ENCODE results near the gene KNSTRN. TPM values are rescaled to one million over a fixed set of nuclear protein-coding genes. Genes with fewer than 3 reads are reported as not detected.

Gene KNSTRN
- total and polyA plus RNA-seq, 2 donors (not counting 3 experiments of a cell fraction or from before 2014, with no cell fraction given) = 24.4 to 61.4 TPM

DNA sequence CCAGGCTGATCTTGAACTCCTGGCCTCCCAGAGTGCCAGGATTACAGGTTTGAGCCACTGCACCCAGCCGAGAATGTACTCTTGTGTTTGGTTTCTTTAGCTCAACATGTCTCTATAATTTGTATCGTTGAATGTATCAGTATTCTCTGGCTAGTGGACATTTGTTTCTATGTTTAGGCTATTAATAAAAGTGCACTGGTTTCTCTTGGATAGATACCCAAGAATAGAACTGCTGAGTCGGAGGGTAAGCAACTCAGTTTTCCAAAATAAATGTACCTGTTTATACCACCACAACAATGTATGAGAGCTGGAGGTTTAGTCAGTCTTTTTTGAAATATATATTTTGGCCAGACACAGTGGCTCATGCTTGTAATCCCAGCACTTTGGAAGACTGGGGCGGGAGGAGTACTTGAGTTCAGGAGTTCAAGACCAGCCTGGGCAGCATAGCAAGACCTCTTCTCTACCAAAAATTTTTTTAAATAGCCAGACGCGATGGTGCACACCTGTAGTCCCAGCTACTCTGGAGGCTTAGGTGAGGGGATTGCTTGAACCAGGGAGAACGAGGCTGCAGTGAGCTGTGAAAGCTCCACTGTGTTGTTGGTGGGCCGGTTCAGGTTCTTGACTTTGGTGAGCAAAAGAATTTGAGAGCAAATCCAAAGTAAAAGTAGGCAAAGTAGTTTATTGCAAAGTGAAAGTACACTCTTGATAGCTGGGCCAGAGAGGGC, 15.3 kb downstream of the KNSTRN start:
- ChIA-PET POLR2A (interaction anchor here (0.6 kb wide), 1 partner anchor 73 kb away, joined by 3 read pairs; no protein-coding TSS in a partner anchor), CTCF (interaction anchor here (1.0 to 2.2 kb wide), 7 partner anchors 11 to 60 kb away, joined by 3 to 6 read pairs (median 4); no protein-coding TSS in a partner anchor)
- no peak overlapping the region for H2AFZ ChIP-seq (ENCODE audit: low read depth, low read length)
- peaks cover 6 to 7% of the 10 kb centered on the region in 2 experiments for H3K36me3 ChIP-seq (ENCODE audit: control insufficient read depth in 2 of 2, extremely low read depth in 1 of 2, insufficient read depth in 2 of 2, low read length in 2 of 2)
- no peak for FAIRE-seq
- H3K4me1 ChIP-seq (ENCODE audit: control insufficient read depth, extremely low read depth, insufficient read depth, low read length) = no peaks in the 10 kb centered on the region
- no peaks in the 10 kb centered on the region for H4K20me1 ChIP-seq (replicated peaks; ENCODE audit: control insufficient read depth, extremely low read depth, insufficient read depth, low read length)
- H3K4me3 ChIP-seq (replicated peaks in 1 of 3; ENCODE audit: insufficient read depth in 1 of 3, low read depth in 1 of 3, low read length in 3 of 3) = no peak overlapping the region
- H3K27ac ChIP-seq (ENCODE audit: insufficient read depth, low read depth, low read length) = no peak overlapping the region
- BruUV-seq (replicated peaks) = no TSS peak
- no peak overlapping the region for H3K4me2 ChIP-seq (ENCODE audit: insufficient read depth, low read length)
- H3K9ac ChIP-seq (replicated peaks; ENCODE audit: extremely low read depth, insufficient read depth, low read length) = no peak overlapping the region
- H3K79me2 ChIP-seq (ENCODE audit: control insufficient read depth, insufficient read depth, low read length) = no peaks in the 10 kb centered on the region
- no peaks in the 10 kb centered on the region for H3K9me3 ChIP-seq (replicated peaks; ENCODE audit: control insufficient read depth, insufficient read depth, low read length)
- no peaks in the 10 kb centered on the region for H3K27me3 ChIP-seq (ENCODE audit: control insufficient read depth in 2 of 2, insufficient read depth in 2 of 2, low read length in 2 of 2)
- intact Hi-C loops (cut with micrococcal nuclease) = no loop called here
- dilution Hi-C loops (cut with MboI; ENCODE audit: extremely low pct_ligation_motif_present, low sequenced_read_pairs) = no loop called here
- TF ChIP-seq POLR2AphosphoS5 (IDR thresholded peaks at IDR 0.05; ENCODE audit: insufficient read depth, low read depth, low read length) (no peak), GATA2 (IDR thresholded peaks at IDR 0.05; ENCODE audit: insufficient read depth, insufficient read length, low read depth, low read length) (no peak), MYC (IDR thresholded peaks at IDR 0.05; ENCODE audit: low read depth, low read length) (no peak), JUN (IDR thresholded peaks at IDR 0.05; ENCODE audit: borderline replicate concordance, insufficient read depth, insufficient read length, low read depth) (no peak), EZH2 (IDR thresholded peaks at IDR 0.05; ENCODE audit: borderline replicate concordance, low read depth, low read length, severe bottlenecking) (no peak), POLR2A (IDR thresholded peaks at IDR 0.05; ENCODE audit: low read depth, low read length) (no peak)
- H3K9me1 ChIP-seq (replicated peaks; ENCODE audit: control insufficient read depth, extremely low read depth, insufficient read depth, low read length) = no peaks in the 10 kb centered on the region
- DNase-seq (ENCODE audit: low read depth, low spot score) = no peak

DNA sequence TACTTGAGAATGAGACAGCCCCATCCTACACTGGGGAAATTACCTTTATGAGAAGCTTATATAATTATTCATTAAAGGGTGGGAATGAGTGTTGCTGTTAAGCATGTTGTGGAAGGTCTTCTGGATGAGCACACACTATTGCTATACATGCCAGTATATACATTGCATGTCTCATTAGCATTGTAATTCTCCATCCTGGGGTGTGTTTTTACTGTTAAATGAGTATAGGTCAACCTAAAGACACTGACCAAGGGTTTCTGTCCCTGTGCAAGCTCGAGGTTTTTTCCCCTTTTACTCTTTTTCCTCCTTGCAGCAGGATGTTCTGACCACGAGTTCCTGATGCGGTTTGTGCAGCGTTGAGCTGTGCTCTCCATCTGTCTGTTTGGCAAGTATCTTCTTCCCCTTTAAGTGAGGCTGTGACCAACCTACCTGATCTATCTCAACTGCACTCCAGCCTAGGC, 15.9 kb downstream of the KNSTRN start:
- Histone ChIP-seq H3K9me1 (replicated peaks; ENCODE audit: control insufficient read depth, extremely low read depth, insufficient read depth, low read length) (no peaks in the 10 kb centered on the region), H3K27ac (ENCODE audit: insufficient read depth, low read depth, low read length) (no peak overlapping the region), H3K36me3 (ENCODE audit: control insufficient read depth in 2 of 2, extremely low read depth in 1 of 2, insufficient read depth in 2 of 2, low read length in 2 of 2) (peaks cover 5% of the 10 kb centered on the region in 2 experiments), H3K4me2 (ENCODE audit: insufficient read depth, low read length) (no peak overlapping the region), H2AFZ (ENCODE audit: low read depth, low read length) (no peak overlapping the region), H3K9me3 (replicated peaks; ENCODE audit: control insufficient read depth, insufficient read depth, low read length) (no peaks in the 10 kb centered on the region), H3K9ac (replicated peaks; ENCODE audit: extremely low read depth, insufficient read depth, low read length) (no peak overlapping the region), H4K20me1 (replicated peaks; ENCODE audit: control insufficient read depth, extremely low read depth, insufficient read depth, low read length) (no peaks in the 10 kb centered on the region), H3K79me2 (ENCODE audit: control insufficient read depth, insufficient read depth, low read length) (no peaks in the 10 kb centered on the region), H3K4me1 (ENCODE audit: control insufficient read depth, extremely low read depth, insufficient read depth, low read length) (no peaks in the 10 kb centered on the region), H3K4me3 (replicated peaks in 1 of 3; ENCODE audit: insufficient read depth in 1 of 3, low read depth in 1 of 3, low read length in 3 of 3) (no peak overlapping the region), H3K27me3 (ENCODE audit: control insufficient read depth in 2 of 2, insufficient read depth in 2 of 2, low read length in 2 of 2) (no peaks in the 10 kb centered on the region)
- TF ChIP-seq MYC (IDR thresholded peaks at IDR 0.05; ENCODE audit: low read depth, low read length) = no peak
- TF ChIP-seq MAX (IDR thresholded peaks at IDR 0.05; ENCODE audit: insufficient read depth, insufficient read length) = no peak
- TF ChIP-seq FOS (IDR thresholded peaks at IDR 0.05; ENCODE audit: borderline replicate concordance, insufficient read depth, low read length) = no peak
- no peak for TF ChIP-seq POLR2AphosphoS5 (IDR thresholded peaks at IDR 0.05; ENCODE audit: insufficient read depth, low read depth, low read length)
- TF ChIP-seq POLR2A (IDR thresholded peaks at IDR 0.05; ENCODE audit: low read depth, low read length) = no peak
- TF ChIP-seq GATA2 (IDR thresholded peaks at IDR 0.05; ENCODE audit: insufficient read depth, insufficient read length, low read depth, low read length) = no peak
- TF ChIP-seq, protein P1, sequence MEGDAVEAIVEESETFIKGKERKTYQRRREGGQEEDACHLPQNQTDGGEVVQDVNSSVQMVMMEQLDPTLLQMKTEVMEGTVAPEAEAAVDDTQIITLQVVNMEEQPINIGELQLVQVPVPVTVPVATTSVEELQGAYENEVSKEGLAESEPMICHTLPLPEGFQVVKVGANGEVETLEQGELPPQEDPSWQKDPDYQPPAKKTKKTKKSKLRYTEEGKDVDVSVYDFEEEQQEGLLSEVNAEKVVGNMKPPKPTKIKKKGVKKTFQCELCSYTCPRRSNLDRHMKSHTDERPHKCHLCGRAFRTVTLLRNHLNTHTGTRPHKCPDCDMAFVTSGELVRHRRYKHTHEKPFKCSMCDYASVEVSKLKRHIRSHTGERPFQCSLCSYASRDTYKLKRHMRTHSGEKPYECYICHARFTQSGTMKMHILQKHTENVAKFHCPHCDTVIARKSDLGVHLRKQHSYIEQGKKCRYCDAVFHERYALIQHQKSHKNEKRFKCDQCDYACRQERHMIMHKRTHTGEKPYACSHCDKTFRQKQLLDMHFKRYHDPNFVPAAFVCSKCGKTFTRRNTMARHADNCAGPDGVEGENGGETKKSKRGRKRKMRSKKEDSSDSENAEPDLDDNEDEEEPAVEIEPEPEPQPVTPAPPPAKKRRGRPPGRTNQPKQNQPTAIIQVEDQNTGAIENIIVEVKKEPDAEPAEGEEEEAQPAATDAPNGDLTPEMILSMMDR (IDR thresholded peaks at IDR 0.05; ENCODE audit: extremely low read depth in 1 of 2, insufficient read depth in 1 of 2, low read depth in 1 of 2, low read length in 2 of 2) = no peak
- no peak for TF ChIP-seq EZH2 (IDR thresholded peaks at IDR 0.05; ENCODE audit: borderline replicate concordance, low read depth, low read length, severe bottlenecking)
- no peak for TF ChIP-seq JUN (IDR thresholded peaks at IDR 0.05; ENCODE audit: borderline replicate concordance, insufficient read depth, insufficient read length, low read depth)
- intact Hi-C loops (cut with micrococcal nuclease) (no loop called here), dilution Hi-C loops (cut with MboI; ENCODE audit: extremely low pct_ligation_motif_present, low sequenced_read_pairs) (no loop called here)
- DNase-seq (ENCODE audit: low read depth, low spot score) (no peak), FAIRE-seq (no peak)
- BruUV-seq (replicated peaks) = no TSS peak
- POLR2A ChIA-PET = no interaction called here
- CTCF ChIA-PET = interaction anchor here (0.5 to 2.2 kb wide), 6 partner anchors 11 to 191 kb away, joined by 3 to 6 read pairs (median 4); no protein-coding TSS in a partner anchor
